Naive thymus-derived CD8-positive, alpha-beta T cell (primary cell): ENCODE data around the gene HM13. TPM values are rescaled to one million over a fixed set of nuclear protein-coding genes. Genes with fewer than 3 reads are reported as not detected.

ENCODE experiments used
- ATAC-seq, 2 donors: fragments of 150-1000 bp; cut with Tn5 transposase in 1 of 2; sonication (Bioruptor Pico), chemical (Tn5 transposase) in 1 of 2; 1 replicate in 1 of 2; 2 replicates in 1 of 2; pipeline ENCODE4 v1.10.0; 2021; ENCODE audit warnings: mild to moderate bottlenecking in 2 of 2, moderate library complexity in 2 of 2
- POLR2A ChIA-PET: fragments of 350-600 bp; sonication (Branson Sonifier 250); formaldehyde crosslinking; loops from one replicate; lab custom pipeline; 2021; ENCODE audit warnings: antibody characterized with exemption; lab: Charles Lee
- DNase-seq, 10 donors: peaks; one replicate each; pipeline versions ENCODE4 v3.0.0 to v3.0.0-alpha.2; 2020 to 2022
- H3K27ac Mint-ChIP-seq, 10 donors: one replicate each; pipeline ENCODE4 v1.8.0; 2020 to 2022; ENCODE audit warnings: mild to moderate bottlenecking in 10 of 10, mixed read lengths in 10 of 10, moderate library complexity in 4 of 10, inconsistent platforms in 1 of 10
- H3K27me3 Mint-ChIP-seq, 5 donors: one replicate each; pipeline ENCODE4 v1.8.0; 2021 to 2022; ENCODE audit warnings: mixed read lengths in 5 of 5
- H3K36me3 Mint-ChIP-seq, 3 donors: one replicate each; pipeline ENCODE4 v1.8.0; 2020 to 2022; ENCODE audit warnings: mixed read lengths in 3 of 3, mild to moderate bottlenecking in 2 of 3, inconsistent platforms in 1 of 3
- H3K4me1 Mint-ChIP-seq, 4 donors: one replicate each; pipeline ENCODE4 v1.8.0; 2021 to 2022; ENCODE audit warnings: mixed read lengths in 4 of 4
- H3K4me3 Mint-ChIP-seq, 10 donors: one replicate each; pipeline ENCODE4 v1.8.0; 2020 to 2022; ENCODE audit warnings: mild to moderate bottlenecking in 10 of 10, mixed read lengths in 10 of 10, moderate library complexity in 6 of 10, inconsistent platforms in 1 of 10
- H3K9me3 Mint-ChIP-seq, 9 donors: one replicate each; pipeline ENCODE4 v1.8.0; 2020 to 2022; ENCODE audit warnings: mixed read lengths in 9 of 9, mild to moderate bottlenecking in 3 of 9, inconsistent platforms in 1 of 9, moderate library complexity in 1 of 9
- microRNA-seq: library from miRNA; unstranded; fragments of <30 nt; microRNA quantifications from one replicate; pipeline ENCODE4 v1.2.0, GENCODE V29; 2022; ENCODE audit warnings: borderline microRNAs expressed
- polyA plus RNA-seq, 3 donors: library from polyadenylated mRNA; unstranded; fragments of 300-500 nt; fragmentation: Illumina TruSeq; gene quantifications; one replicate each; pipeline ENCODE4 v1.2.3, GENCODE V29; 2021
- total RNA-seq, 8 experiments: library from RNA in 2 of 8; stranded (reverse) in 2 of 8; gene quantifications; one replicate each; pipeline ENCODE4 v1.2.3 and lab custom pipeline; 2021 to 2026

HM13 gene
- total and polyA plus RNA-seq, 5 experiments from 2014 or later = 96.5 to 115 (median 109) TPM

DNA sequence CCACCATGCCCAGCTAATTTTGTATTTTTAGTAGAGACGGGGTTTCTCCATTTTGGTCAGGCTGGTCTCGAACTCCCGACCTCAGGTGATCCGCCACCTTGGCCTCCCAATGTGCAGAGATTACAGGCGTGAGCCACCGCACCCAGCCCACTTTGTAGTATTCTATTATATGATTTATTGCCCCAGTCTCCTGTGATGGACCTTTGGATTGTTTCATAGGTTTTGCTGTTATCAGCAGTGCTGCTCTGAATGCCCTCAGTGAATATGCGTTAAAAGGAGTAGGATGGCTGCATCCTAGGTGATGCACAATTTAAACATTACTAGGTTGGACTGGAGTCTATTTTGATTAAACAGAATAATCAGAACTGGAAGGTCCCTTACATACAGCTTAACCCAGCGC is 101.2 kb downstream of the HM13 start:
- no peak for ATAC-seq
- H3K27me3 Mint-ChIP-seq = peaks cover 2 to 10% (median 5%) of the 10 kb centered on the region in 5 donors
- POLR2A ChIA-PET = no interaction called here

DNA sequence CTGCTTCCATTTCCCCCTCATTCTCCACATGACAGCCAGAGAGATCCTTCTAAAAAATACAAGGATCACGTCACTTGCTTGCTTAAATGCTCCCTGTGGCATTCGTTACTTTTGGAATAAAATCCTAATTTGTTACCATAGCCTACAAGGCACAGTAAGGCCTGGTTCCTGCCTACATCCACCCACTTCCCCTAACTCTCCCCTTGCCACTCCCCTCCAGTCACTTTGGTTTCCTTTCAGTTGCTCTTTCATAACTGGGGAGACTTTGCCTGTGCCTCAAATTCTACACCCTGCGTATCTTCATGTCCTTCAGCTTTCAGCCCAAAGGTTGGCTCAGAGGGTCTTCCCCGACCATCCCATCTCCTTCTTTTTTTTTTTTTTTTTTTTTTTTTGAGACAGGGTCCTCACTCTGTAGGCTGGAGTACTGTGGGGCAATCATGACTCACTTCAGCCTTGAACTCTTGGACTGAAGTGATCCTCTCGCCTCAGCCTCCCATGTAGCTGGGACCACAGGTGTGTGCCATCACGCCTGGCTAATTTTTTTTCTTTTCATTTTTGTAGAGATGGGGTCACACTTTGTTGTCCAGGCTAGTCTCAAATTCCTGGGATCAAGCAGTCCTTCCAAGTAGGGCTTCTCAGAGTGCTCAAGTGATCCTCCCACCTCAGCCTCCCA is 103.3 kb downstream of the HM13 start:
- Mint-ChIP-seq H3K27ac (no peak overlapping the region), H3K9me3 (no peaks in the 10 kb centered on the region), H3K36me3 (no peaks in the 10 kb centered on the region), H3K4me3 (no peak overlapping the region), H3K27me3 (peaks cover 0 to 10% (median 5%) of the 10 kb centered on the region in 5 donors), H3K4me1 (peaks cover 0 to 21% (median 4%) of the 10 kb centered on the region in 4 donors)
- ATAC-seq = no peak
- no peak for DNase-seq
- POLR2A ChIA-PET = interaction anchor here (0.7 kb wide), 1 partner anchor 56 kb away, joined by 3 read pairs; no protein-coding TSS in a partner anchor

More for the DNA sequence above, 101.2 kb downstream of the HM13 start:
- H3K27ac Mint-ChIP-seq = no peak overlapping the region
- H3K9me3 Mint-ChIP-seq = no peaks in the 10 kb centered on the region
- no peak overlapping the region for H3K4me3 Mint-ChIP-seq
- no peaks in the 10 kb centered on the region for H3K36me3 Mint-ChIP-seq
- H3K4me1 Mint-ChIP-seq = peaks cover 0 to 8% (median 4%) of the 10 kb centered on the region in 4 donors
- DNase-seq = no peak

Small RNA genes within 50 kb of the gene (microRNA-seq; reads per million reads assigned to microRNA genes)
- gene MIR3193 = not detected

Other genes with a start within 250 kb of the HM13 start
- gene DEFB116, start 205.9 kb upstream of the HM13 start, total RNA-seq = not detected
- gene DEFB116, start 205.9 kb upstream of the HM13 start, polyA plus RNA-seq = not detected
- gene DEFB118, start 145.8 kb upstream of the HM13 start, total RNA-seq = not detected
- not detected for gene DEFB118, start 145.8 kb upstream of the HM13 start, polyA plus RNA-seq
- gene DEFB119, start 123.9 kb upstream of the HM13 start, total RNA-seq = not detected
- not detected for gene DEFB119, start 123.9 kb upstream of the HM13 start, polyA plus RNA-seq
- gene DEFB121, start 108.2 kb upstream of the HM13 start, total RNA-seq = not detected
- gene DEFB121, start 108.2 kb upstream of the HM13 start, polyA plus RNA-seq = not detected
- not detected for gene DEFB123, start 73.8 kb upstream of the HM13 start, total RNA-seq
- gene DEFB123, start 73.8 kb upstream of the HM13 start, polyA plus RNA-seq = not detected
- not detected for gene DEFB124, start 39.3 kb upstream of the HM13 start, total RNA-seq
- gene DEFB124, start 39.3 kb upstream of the HM13 start, polyA plus RNA-seq = not detected
- not detected for gene REM1, start 39.2 kb upstream of the HM13 start, total RNA-seq
- gene REM1, start 39.2 kb upstream of the HM13 start, polyA plus RNA-seq = not detected
- 1 to 10 TPM in 1 of 2 experiments, under 1 TPM in 1; 0.88 to 1.3 TPM for gene ID1, start 90.8 kb downstream of the HM13 start, total RNA-seq
- under 1 TPM; 0.29 to 0.87 (median 0.51) TPM for gene ID1, start 90.8 kb downstream of the HM13 start, polyA plus RNA-seq
- gene COX4I2, start 123.5 kb downstream of the HM13 start, total RNA-seq = not detected
- not detected for gene COX4I2, start 123.5 kb downstream of the HM13 start, polyA plus RNA-seq
- 10 to 100 TPM; 14.8 to 17.7 TPM for gene BCL2L1, start 208.4 kb downstream of the HM13 start, total RNA-seq
- 10 to 100 TPM in 1 of 3 donors, 1 to 10 TPM in 2; 8.0 to 15.4 (median 8.2) TPM for gene BCL2L1, start 208.4 kb downstream of the HM13 start, polyA plus RNA-seq
- under 1 TPM; 0.16 to 0.22 TPM for gene TPX2, start 224.8 kb downstream of the HM13 start, total RNA-seq
- under 1 TPM in 2 of 3 donors, not detected in 1; 0.30 to 0.50 TPM for gene TPX2, start 224.8 kb downstream of the HM13 start, polyA plus RNA-seq